Measurements from ENCODE around the gene TCF12.

The TCF12 gene

GRCh38 chr15:56957812-56958406 is 39.5 kb downstream of the TCF12 start:
- no peak overlapping the region for H3K27ac ChIP-seq (ENCODE audit: insufficient read depth, low read length, poor library complexity, severe bottlenecking)
- H3K4me1 ChIP-seq (ENCODE audit: control insufficient read depth, insufficient read depth, low read length, poor library complexity, severe bottlenecking), result peaks cover 3% of the 10 kb centered on the region
- DNase-seq, result no peak
- H3K4me3 ChIP-seq (ENCODE audit: insufficient read depth, low read depth, low read length, poor library complexity, severe bottlenecking), result no peak overlapping the region
- peaks cover 7% of the 10 kb centered on the region for H3K9me3 ChIP-seq (ENCODE audit: control insufficient read depth, low read length)
- no peaks in the 10 kb centered on the region for H3K36me3 ChIP-seq (ENCODE audit: control insufficient read depth, insufficient read depth, low read length)
- no peaks in the 10 kb centered on the region for H3K27me3 ChIP-seq (replicated peaks; ENCODE audit: control insufficient read depth, insufficient read depth, low read length, poor library complexity, severe bottlenecking)

GRCh38 chr15:56959318-56959648 is 40.8 kb downstream of the TCF12 start:
- no peaks in the 10 kb centered on the region for H3K36me3 ChIP-seq (ENCODE audit: control insufficient read depth, insufficient read depth, low read length)
- peaks cover 7% of the 10 kb centered on the region for H3K9me3 ChIP-seq (ENCODE audit: control insufficient read depth, low read length)
- no peak overlapping the region for H3K4me3 ChIP-seq (ENCODE audit: insufficient read depth, low read depth, low read length, poor library complexity, severe bottlenecking)
- no peak overlapping the region for H3K27ac ChIP-seq (ENCODE audit: insufficient read depth, low read length, poor library complexity, severe bottlenecking)
- peaks cover 3% of the 10 kb centered on the region for H3K4me1 ChIP-seq (ENCODE audit: control insufficient read depth, insufficient read depth, low read length, poor library complexity, severe bottlenecking)
- DNase-seq, result no peak
- no peaks in the 10 kb centered on the region for H3K27me3 ChIP-seq (replicated peaks; ENCODE audit: control insufficient read depth, insufficient read depth, low read length, poor library complexity, severe bottlenecking)

- peaks cover 7% of the 10 kb centered on the region for H3K9me3 ChIP-seq (ENCODE audit: control insufficient read depth, low read length)
- no peak overlapping the region for H3K4me3 ChIP-seq (ENCODE audit: insufficient read depth, low read depth, low read length, poor library complexity, severe bottlenecking)
- no peaks in the 10 kb centered on the region for H3K27me3 ChIP-seq (replicated peaks; ENCODE audit: control insufficient read depth, insufficient read depth, low read length, poor library complexity, severe bottlenecking)
- no peak overlapping the region for H3K27ac ChIP-seq (ENCODE audit: insufficient read depth, low read length, poor library complexity, severe bottlenecking)
- H3K36me3 ChIP-seq (ENCODE audit: control insufficient read depth, insufficient read depth, low read length), result no peaks in the 10 kb centered on the region
- H3K4me1 ChIP-seq (ENCODE audit: control insufficient read depth, insufficient read depth, low read length, poor library complexity, severe bottlenecking), result peaks cover 3% of the 10 kb centered on the region
- DNase-seq, result no peak
Observed at GRCh38 chr15:56960116-56960515, 41.7 kb downstream of the TCF12 start.

- no peaks in the 10 kb centered on the region for H3K9me3 ChIP-seq (ENCODE audit: control insufficient read depth, low read length)
- DNase-seq, result no peak
- peaks cover 3% of the 10 kb centered on the region for H3K4me1 ChIP-seq (ENCODE audit: control insufficient read depth, insufficient read depth, low read length, poor library complexity, severe bottlenecking)
- H3K27me3 ChIP-seq (replicated peaks; ENCODE audit: control insufficient read depth, insufficient read depth, low read length, poor library complexity, severe bottlenecking), result no peaks in the 10 kb centered on the region
- no peaks in the 10 kb centered on the region for H3K36me3 ChIP-seq (ENCODE audit: control insufficient read depth, insufficient read depth, low read length)
- no peak overlapping the region for H3K27ac ChIP-seq (ENCODE audit: insufficient read depth, low read length, poor library complexity, severe bottlenecking)
- H3K4me3 ChIP-seq (ENCODE audit: insufficient read depth, low read depth, low read length, poor library complexity, severe bottlenecking), result no peak overlapping the region
Observed at GRCh38 chr15:56963126-56963525, 44.7 kb downstream of the TCF12 start.

- no peak for DNase-seq
- Histone ChIP-seq H3K27ac (ENCODE audit: insufficient read depth, low read length, poor library complexity, severe bottlenecking) (no peak overlapping the region), H3K4me1 (ENCODE audit: control insufficient read depth, insufficient read depth, low read length, poor library complexity, severe bottlenecking) (peaks cover 3% of the 10 kb centered on the region), H3K27me3 (replicated peaks; ENCODE audit: control insufficient read depth, insufficient read depth, low read length, poor library complexity, severe bottlenecking) (no peaks in the 10 kb centered on the region), H3K9me3 (ENCODE audit: control insufficient read depth, low read length) (no peaks in the 10 kb centered on the region), H3K4me3 (ENCODE audit: insufficient read depth, low read depth, low read length, poor library complexity, severe bottlenecking) (no peak overlapping the region), H3K36me3 (ENCODE audit: control insufficient read depth, insufficient read depth, low read length) (no peaks in the 10 kb centered on the region)
Observed at GRCh38 chr15:56963710-56964109, 45.3 kb downstream of the TCF12 start.

GRCh38 chr15:56964182-56964581 is 45.7 kb downstream of the TCF12 start:
- H3K9me3 ChIP-seq (ENCODE audit: control insufficient read depth, low read length), result no peaks in the 10 kb centered on the region
- H3K27me3 ChIP-seq (replicated peaks; ENCODE audit: control insufficient read depth, insufficient read depth, low read length, poor library complexity, severe bottlenecking), result no peaks in the 10 kb centered on the region
- H3K4me3 ChIP-seq (ENCODE audit: insufficient read depth, low read depth, low read length, poor library complexity, severe bottlenecking), result no peak overlapping the region
- no peak for DNase-seq
- no peak overlapping the region for H3K27ac ChIP-seq (ENCODE audit: insufficient read depth, low read length, poor library complexity, severe bottlenecking)
- peaks cover 2% of the 10 kb centered on the region for H3K4me1 ChIP-seq (ENCODE audit: control insufficient read depth, insufficient read depth, low read length, poor library complexity, severe bottlenecking)
- H3K36me3 ChIP-seq (ENCODE audit: control insufficient read depth, insufficient read depth, low read length), result no peaks in the 10 kb centered on the region

- Histone ChIP-seq H3K27ac (ENCODE audit: insufficient read depth, low read length, poor library complexity, severe bottlenecking) (no peak overlapping the region), H3K4me3 (ENCODE audit: insufficient read depth, low read depth, low read length, poor library complexity, severe bottlenecking) (no peak overlapping the region), H3K36me3 (ENCODE audit: control insufficient read depth, insufficient read depth, low read length) (no peaks in the 10 kb centered on the region), H3K9me3 (ENCODE audit: control insufficient read depth, low read length) (no peaks in the 10 kb centered on the region), H3K4me1 (ENCODE audit: control insufficient read depth, insufficient read depth, low read length, poor library complexity, severe bottlenecking) (no peaks in the 10 kb centered on the region), H3K27me3 (replicated peaks; ENCODE audit: control insufficient read depth, insufficient read depth, low read length, poor library complexity, severe bottlenecking) (no peaks in the 10 kb centered on the region)
- no peak for DNase-seq
Observed at GRCh38 chr15:56965231-56966013, 47.0 kb downstream of the TCF12 start.

GRCh38 chr15:56967336-56967735 is 48.9 kb downstream of the TCF12 start:
- Histone ChIP-seq H3K4me3 (ENCODE audit: insufficient read depth, low read depth, low read length, poor library complexity, severe bottlenecking) (no peak overlapping the region), H3K27me3 (replicated peaks; ENCODE audit: control insufficient read depth, insufficient read depth, low read length, poor library complexity, severe bottlenecking) (no peaks in the 10 kb centered on the region), H3K9me3 (ENCODE audit: control insufficient read depth, low read length) (no peaks in the 10 kb centered on the region), H3K4me1 (ENCODE audit: control insufficient read depth, insufficient read depth, low read length, poor library complexity, severe bottlenecking) (no peaks in the 10 kb centered on the region), H3K27ac (ENCODE audit: insufficient read depth, low read length, poor library complexity, severe bottlenecking) (no peak overlapping the region), H3K36me3 (ENCODE audit: control insufficient read depth, insufficient read depth, low read length) (no peaks in the 10 kb centered on the region)
- no peak for DNase-seq

- Histone ChIP-seq H3K4me1 (ENCODE audit: control insufficient read depth, insufficient read depth, low read length, poor library complexity, severe bottlenecking) (no peaks in the 10 kb centered on the region), H3K36me3 (ENCODE audit: control insufficient read depth, insufficient read depth, low read length) (no peaks in the 10 kb centered on the region), H3K27ac (ENCODE audit: insufficient read depth, low read length, poor library complexity, severe bottlenecking) (no peak overlapping the region), H3K4me3 (ENCODE audit: insufficient read depth, low read depth, low read length, poor library complexity, severe bottlenecking) (no peak overlapping the region), H3K27me3 (replicated peaks; ENCODE audit: control insufficient read depth, insufficient read depth, low read length, poor library complexity, severe bottlenecking) (no peaks in the 10 kb centered on the region), H3K9me3 (ENCODE audit: control insufficient read depth, low read length) (no peaks in the 10 kb centered on the region)
- no peak for DNase-seq
Observed at GRCh38 chr15:56968256-56968655, 49.8 kb downstream of the TCF12 start.

GRCh38 chr15:56968821-56969220 is 50.4 kb downstream of the TCF12 start:
- no peaks in the 10 kb centered on the region for H3K4me1 ChIP-seq (ENCODE audit: control insufficient read depth, insufficient read depth, low read length, poor library complexity, severe bottlenecking)
- H3K36me3 ChIP-seq (ENCODE audit: control insufficient read depth, insufficient read depth, low read length), result no peaks in the 10 kb centered on the region
- no peak overlapping the region for H3K4me3 ChIP-seq (ENCODE audit: insufficient read depth, low read depth, low read length, poor library complexity, severe bottlenecking)
- H3K9me3 ChIP-seq (ENCODE audit: control insufficient read depth, low read length), result no peaks in the 10 kb centered on the region
- H3K27me3 ChIP-seq (replicated peaks; ENCODE audit: control insufficient read depth, insufficient read depth, low read length, poor library complexity, severe bottlenecking), result no peaks in the 10 kb centered on the region
- no peak for DNase-seq
- no peak overlapping the region for H3K27ac ChIP-seq (ENCODE audit: insufficient read depth, low read length, poor library complexity, severe bottlenecking)
